ENCODE data around the gene MAP2K2. TPM values are rescaled to one million over a fixed set of nuclear protein-coding genes. Genes with fewer than 3 reads are reported as not detected.

Gene MAP2K2
- total and polyA plus RNA-seq, 9 of the 15 experiments (the other 6 are each of a cell fraction or from before 2014, with no cell fraction given), result 1.0 to 151 (median 58.3) TPM

GRCh38 chr19:4109626-4109945 lies 14.3 kb downstream of the MAP2K2 start (continued):
- TF ChIP-seq CTCF (IDR thresholded peaks at IDR 0.05 in 2 of 3, conservative IDR thresholded peaks at IDR 0.05 in 1 of 3; ENCODE audit: insufficient read depth in 2 of 3, low read depth in 1 of 3, low read length in 3 of 3) (no peak), E2F3 (CRISPR knock-in tag; IDR thresholded peaks at IDR 0.05) (no peak)

GRCh38 chr19:4108767-4109625 lies 14.9 kb downstream of the MAP2K2 start:
- ATAC-seq, result no peak
- Histone ChIP-seq H2AFZ (ENCODE audit: low read depth, low read length) (no peak overlapping the region), H3K9ac (ENCODE audit: insufficient read depth in 1 of 2, low read depth in 2 of 2, low read length in 2 of 2) (peak overlapping the region in 1 of 2 experiments; percentile 20; a peak in 1 of 4 replicates), H3K79me2 (ENCODE audit: control insufficient read depth, insufficient read depth, low read length) (no peaks in the 10 kb centered on the region), H3K9me3 (replicated peaks; ENCODE audit: control insufficient read depth, insufficient read depth, low read depth, low read length) (no peaks in the 10 kb centered on the region), H3K36me3 (ENCODE audit: control insufficient read depth, insufficient read depth, low read length) (peaks cover 78% of the 10 kb centered on the region; the same call in 2 of the 3 replicates), H3K4me3 (no peak overlapping the region), H3K9me1 (ENCODE audit: control insufficient read depth, insufficient read depth, low read length) (no peaks in the 10 kb centered on the region), H3K27ac (ENCODE audit: extremely low read depth, low read depth, low read length) (no peak overlapping the region), H3K4me1 (replicated peaks in 1 of 2; ENCODE audit: control insufficient read depth in 2 of 2, insufficient read depth in 2 of 2, low read length in 2 of 2) (peaks cover 0 to 7% of the 10 kb centered on the region in 2 experiments; a peak in 1 of 5 replicates), H3K27me3 (ENCODE audit: control insufficient read depth in 2 of 2, insufficient read depth in 2 of 2, low read length in 2 of 2) (no peaks in the 10 kb centered on the region), H3K4me2 (ENCODE audit: insufficient read depth, low read length) (no peak overlapping the region), H4K20me1 (replicated peaks; ENCODE audit: control insufficient read depth, insufficient read depth, low read length) (no peaks in the 10 kb centered on the region)
- DNase-seq (ENCODE audit: extremely low read depth in 1 of 4, low spot score in 3 of 4), result no peak
- POLR2A ChIA-PET, result interaction anchor here (0.9 to 2.0 kb wide), 2 partner anchors 8 to 10 kb away, joined by 3 to 8 read pairs; no protein-coding TSS in a partner anchor
- intact Hi-C loops (cut with micrococcal nuclease), result no loop called here
- TF ChIP-seq ELK1 (CRISPR knock-in tag; IDR thresholded peaks at IDR 0.05), result no peak
- TF ChIP-seq ZNF263 (CRISPR knock-in tag; IDR thresholded peaks at IDR 0.05; ENCODE audit: borderline replicate concordance), result peak; percentile 75
- TF ChIP-seq ZBTB33 (CRISPR knock-in tag; IDR thresholded peaks at IDR 0.05), result peak; percentile 34; the same call in 1 of the 2 replicates
- CTCF ChIA-PET (ENCODE audit: low intra/inter-chr PET ratio), result no interaction called here
- WGBS (ENCODE audit: insufficient coverage, low coverage, missing lambda C conversion rate), result 96% methylated on average over 21 of the region's 35 CpGs
- no peak for FAIRE-seq
- TSS peak; percentile 26 for BruUV-seq (replicated peaks)
- in situ Hi-C loops (cut with MboI), result no loop called here
